Endothelial cell of umbilical vein (primary cell): ENCODE results near the gene MRGPRF.

ENCODE experiments used
- CTCF ChIP-seq, 2 donors: IDR thresholded peaks; 1 replicate in 1 of 2; 2 replicates in 1 of 2; pipeline ENCODE4 v1.5.1; 2011; ENCODE audit warnings: low read length in 2 of 2, mild to moderate bottlenecking in 2 of 2, moderate library complexity in 2 of 2, control low read depth in 1 of 2, inconsistent platforms in 1 of 2, low read depth in 1 of 2; ENCODE audit not compliant: insufficient read depth in 1 of 2; ENCODE audit errors: extremely low read depth in 1 of 2
- EZH2 ChIP-seq: IDR thresholded peaks from 2 replicates; pipeline ENCODE4 v1.6.1; 2012; ENCODE audit warnings: borderline replicate concordance, low read depth, mild to moderate bottlenecking, moderate library complexity, low read length, inconsistent platforms; ENCODE audit not compliant: severe bottlenecking
- FOS ChIP-seq: IDR thresholded peaks from 2 replicates; pipeline ENCODE4 v1.6.1; 2011; ENCODE audit warnings: mild to moderate bottlenecking, low read length, moderate library complexity, borderline replicate concordance; ENCODE audit not compliant: insufficient read depth
- GATA2 ChIP-seq: IDR thresholded peaks from 2 replicates; pipeline ENCODE4 v1.7.0; 2011; ENCODE audit warnings: low read depth, mild to moderate bottlenecking, moderate library complexity, mixed read lengths, low read length; ENCODE audit not compliant: insufficient read length, insufficient read depth
- JUN ChIP-seq: IDR thresholded peaks from 2 replicates; pipeline ENCODE4 v1.6.1; 2011; ENCODE audit warnings: borderline replicate concordance, low read depth; ENCODE audit not compliant: insufficient read length, insufficient read depth
- MAX ChIP-seq: IDR thresholded peaks from 2 replicates; pipeline ENCODE4 v1.6.1; 2011; ENCODE audit not compliant: insufficient read depth, insufficient read length
- MYC ChIP-seq: IDR thresholded peaks from one replicate; pipeline ENCODE4 v1.6.1; 2011; ENCODE audit warnings: mild to moderate bottlenecking, low read depth, low read length
- POLR2A ChIP-seq: IDR thresholded peaks from 2 replicates; pipeline ENCODE4 v1.6.1; 2012; ENCODE audit warnings: low read depth, mild to moderate bottlenecking, control low read depth, low read length
- POLR2AphosphoS5 ChIP-seq: IDR thresholded peaks from 2 replicates; pipeline ENCODE4 v1.6.1; 2012; ENCODE audit warnings: low read depth, mild to moderate bottlenecking, control low read depth, low read length, moderate library complexity; ENCODE audit not compliant: insufficient read depth

- TF ChIP-seq CTCF (IDR thresholded peaks at IDR 0.05; ENCODE audit: extremely low read depth in 1 of 2, insufficient read depth in 1 of 2, low read depth in 1 of 2, low read length in 2 of 2) = no peak
- no peak for TF ChIP-seq POLR2A
- no peak for TF ChIP-seq POLR2AphosphoS5
- TF ChIP-seq MAX = no peak
- TF ChIP-seq FOS = no peak
- TF ChIP-seq MYC = no peak
- TF ChIP-seq EZH2 = no peak
- no peak for TF ChIP-seq GATA2
- no peak for TF ChIP-seq JUN
Observed at GRCh38 chr11:69012092-69013008, 696 bp downstream of the MRGPRF start.
